Trophoblast cell (in vitro differentiated cells and primary cell): ENCODE results near the gene SAMD8.
"Not testable (repeated sequence)": the region's sequence is repeated elsewhere in the genome, so short reads cannot be mapped to it uniquely, and the experiment has no call there.

Experiments used
- DNase-seq, 2 donors: peaks; one replicate each; pipeline ENCODE4 v3.0.0-alpha.2; 2016
- H2AFZ ChIP-seq: 2 replicates; pipeline ENCODE4 v1.6.1; 2013; ENCODE audit warnings: low read length, moderate library complexity, mild to moderate bottlenecking; ENCODE audit not compliant: insufficient read depth, poor library complexity
- H2AK5ac ChIP-seq: 2 replicates; pipeline ENCODE4 v1.6.1; 2013; ENCODE audit warnings: mild to moderate bottlenecking, low read length
- H2BK120ac ChIP-seq: 2 replicates; pipeline ENCODE4 v1.6.1; 2013; ENCODE audit warnings: low read length, mild to moderate bottlenecking, moderate library complexity; ENCODE audit not compliant: insufficient read depth, poor library complexity
- H2BK12ac ChIP-seq: 2 replicates; pipeline ENCODE4 v1.6.1; 2013; ENCODE audit warnings: mild to moderate bottlenecking, low read length, moderate library complexity
- H2BK5ac ChIP-seq: 2 replicates; pipeline ENCODE4 v1.6.1; 2013; ENCODE audit warnings: low read length, low read depth, moderate library complexity, mild to moderate bottlenecking; ENCODE audit not compliant: poor library complexity
- H3K14ac ChIP-seq: 2 replicates; pipeline ENCODE4 v1.6.1; 2013; ENCODE audit warnings: mild to moderate bottlenecking, low read length
- H3K18ac ChIP-seq: 2 replicates; pipeline ENCODE4 v1.6.1; 2013; ENCODE audit warnings: mild to moderate bottlenecking, low read length
- H3K23ac ChIP-seq: 2 replicates; pipeline ENCODE4 v1.6.1; 2013; ENCODE audit warnings: low read length
- H3K27ac ChIP-seq: 2 replicates; pipeline ENCODE4 v1.5.1; 2013; ENCODE audit warnings: low read depth, mild to moderate bottlenecking, inconsistent platforms, low read length, moderate library complexity
- H3K27me3 ChIP-seq: 2 replicates; pipeline ENCODE4 v1.6.1; 2013; ENCODE audit warnings: inconsistent platforms, mild to moderate bottlenecking, low read length, moderate library complexity; ENCODE audit not compliant: insufficient read depth
- H3K36me3 ChIP-seq, 2 experiments: 1 replicate in 1 of 2; 2 replicates in 1 of 2; pipeline ENCODE4 v1.6.1; 2013; ENCODE audit warnings: low read length in 2 of 2, mild to moderate bottlenecking in 2 of 2, moderate library complexity in 1 of 2; ENCODE audit not compliant: insufficient read depth in 2 of 2, control insufficient read depth in 1 of 2
- H3K4ac ChIP-seq: 2 replicates; pipeline ENCODE4 v1.6.1; 2013; ENCODE audit warnings: low read depth, mild to moderate bottlenecking, low read length, moderate library complexity
- H3K4me1 ChIP-seq, 2 experiments: 1 replicate in 1 of 2; 2 replicates in 1 of 2; pipeline ENCODE4 v1.6.1; 2013; ENCODE audit warnings: low read length in 2 of 2, mild to moderate bottlenecking in 2 of 2, moderate library complexity in 1 of 2; ENCODE audit not compliant: insufficient read depth in 2 of 2, control insufficient read depth in 1 of 2
- H3K4me2 ChIP-seq: 2 replicates; pipeline ENCODE4 v1.6.1; 2013; ENCODE audit warnings: inconsistent platforms, mild to moderate bottlenecking, low read length, moderate library complexity
- H3K4me3 ChIP-seq: 2 replicates; pipeline ENCODE4 v1.5.1; 2013; ENCODE audit warnings: mild to moderate bottlenecking, low read depth, low read length, inconsistent platforms
- H3K79me1 ChIP-seq: one replicate; pipeline ENCODE4 v1.6.1; 2013; ENCODE audit warnings: low read length
- H3K79me2 ChIP-seq: 2 replicates; pipeline ENCODE4 v1.6.1; 2013; ENCODE audit warnings: low read length, mild to moderate bottlenecking; ENCODE audit not compliant: control insufficient read depth, insufficient read depth, poor library complexity
- H3K9ac ChIP-seq: 2 replicates; pipeline ENCODE4 v1.6.1; 2013; ENCODE audit warnings: mild to moderate bottlenecking, low read length
- H3K9me3 ChIP-seq: 2 replicates; pipeline ENCODE4 v1.6.1; 2013; ENCODE audit warnings: low read depth, mild to moderate bottlenecking, control low read depth, inconsistent platforms, low read length; ENCODE audit not compliant: insufficient read depth
- H4K12ac ChIP-seq: 2 replicates; pipeline ENCODE4 v1.6.1; 2013; ENCODE audit warnings: low read depth, mild to moderate bottlenecking, low read length, moderate library complexity
- H4K8ac ChIP-seq: 2 replicates; pipeline ENCODE4 v1.6.1; 2013; ENCODE audit warnings: low read depth, mild to moderate bottlenecking, low read length, moderate library complexity
- H4K91ac ChIP-seq: one replicate; pipeline ENCODE4 v1.6.1; 2013; ENCODE audit warnings: low read depth, mild to moderate bottlenecking, low read length, moderate library complexity
- WGBS: extraction: QIAGEN DNeasy Blood & Tissue Kit; methylation state at CpG from one replicate; pipeline ENCODE4 v1.1.7; 2013; ENCODE audit warnings: missing lambda C conversion rate; ENCODE audit not compliant: insufficient read length, insufficient coverage; ENCODE audit errors: extremely low coverage; 5-methylcytosine and 5-hydroxymethylcytosine counted together

SAMD8 gene

DNA sequence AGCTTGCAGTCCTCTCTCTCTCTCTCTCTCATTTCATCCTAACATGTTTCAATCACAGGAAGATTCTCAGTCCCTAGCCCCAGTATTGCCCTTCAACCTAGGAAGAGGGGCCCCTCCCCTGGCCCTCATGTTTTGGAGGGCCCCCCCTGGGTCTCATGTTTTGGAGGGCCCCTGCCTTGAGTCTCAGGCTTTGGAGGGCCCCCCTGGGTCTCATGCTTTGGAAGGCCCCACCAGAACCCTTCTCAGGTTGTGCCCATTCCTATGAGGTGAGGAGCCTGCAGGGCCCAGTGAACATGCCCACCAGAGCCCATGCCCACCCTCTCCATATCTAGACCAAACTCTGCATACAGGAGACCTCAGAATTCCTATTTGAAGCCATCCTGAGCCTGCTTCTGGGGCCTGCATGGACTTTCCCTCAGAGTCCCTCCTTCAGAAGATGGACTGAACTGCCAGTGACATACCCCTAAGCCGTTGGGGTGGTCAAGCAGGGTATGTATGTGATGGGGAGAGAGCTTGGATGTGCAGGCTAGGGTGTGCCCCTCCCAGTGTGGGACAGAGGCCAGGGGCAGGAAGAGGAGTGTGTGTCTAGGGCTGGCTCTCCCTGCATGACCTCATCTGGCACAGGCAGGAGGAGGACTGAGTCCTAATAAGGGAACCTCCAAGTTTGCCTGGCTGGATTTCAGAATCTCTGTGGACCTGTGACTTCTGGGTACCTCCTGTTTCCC lies 91.0 kb downstream of the SAMD8 start:
- H2BK12ac ChIP-seq: no peak overlapping the region
- H2AFZ ChIP-seq: no peak overlapping the region
- no peak overlapping the region for H3K4ac ChIP-seq
- H3K9ac ChIP-seq: no peak overlapping the region
- H3K4me2 ChIP-seq: no peak overlapping the region
- no peaks in the 10 kb centered on the region for H3K4me1 ChIP-seq
- no peak overlapping the region for H3K18ac ChIP-seq
- no peak overlapping the region for H3K14ac ChIP-seq
- no peak overlapping the region for H3K23ac ChIP-seq
- H3K4me3 ChIP-seq: no peak overlapping the region
- no peak overlapping the region for H2AK5ac ChIP-seq
- H2BK5ac ChIP-seq: no peak overlapping the region
- H3K27me3 ChIP-seq: no peaks in the 10 kb centered on the region
- H3K79me1 ChIP-seq: no peaks in the 10 kb centered on the region
- no peak overlapping the region for H2BK120ac ChIP-seq
- no peak for DNase-seq
- H4K91ac ChIP-seq: no peak overlapping the region
- H3K27ac ChIP-seq: no peak overlapping the region
- H3K79me2 ChIP-seq: no peaks in the 10 kb centered on the region
- WGBS: no CpG with 5 or more reads among the region's 1 CpG
- H4K8ac ChIP-seq: no peak overlapping the region
- no peak overlapping the region for H4K12ac ChIP-seq
- no peaks in the 10 kb centered on the region for H3K9me3 ChIP-seq
- H3K36me3 ChIP-seq: no peaks in the 10 kb centered on the region

GRCh38 chr10:75203046-75203620 lies 91.7 kb downstream of the SAMD8 start:
- H3K79me2 ChIP-seq, H2AK5ac ChIP-seq, H3K14ac ChIP-seq, H2BK120ac ChIP-seq, H2BK12ac ChIP-seq, H3K4me1 ChIP-seq, H3K79me1 ChIP-seq, H4K12ac ChIP-seq, H3K18ac ChIP-seq, H3K4ac ChIP-seq, H3K4me3 ChIP-seq, H3K27me3 ChIP-seq, H2AFZ ChIP-seq, H3K36me3 ChIP-seq, H4K91ac ChIP-seq, H2BK5ac ChIP-seq, H3K23ac ChIP-seq, DNase-seq, H3K9me3 ChIP-seq, H4K8ac ChIP-seq, H3K4me2 ChIP-seq, H3K9ac ChIP-seq, H3K27ac ChIP-seq: not testable (repeated sequence)
- no CpG with 5 or more reads among the region's 11 CpGs for WGBS

GRCh38 chr10:75203724-75204123 lies 92.3 kb downstream of the SAMD8 start:
- Histone ChIP-seq H3K4ac (no peak overlapping the region), H2BK12ac (no peak overlapping the region), H2BK120ac (no peak overlapping the region), H3K27me3 (no peaks in the 10 kb centered on the region), H3K18ac (no peak overlapping the region), H3K27ac (no peak overlapping the region), H3K4me2 (no peak overlapping the region), H3K79me1 (no peaks in the 10 kb centered on the region), H3K9ac (no peak overlapping the region), H3K23ac (no peak overlapping the region), H3K4me1 (peaks cover 0 to 3% of the 10 kb centered on the region in 2 experiments), H4K8ac (no peak overlapping the region), H3K14ac (no peak overlapping the region), H3K79me2 (no peaks in the 10 kb centered on the region), H3K36me3 (no peaks in the 10 kb centered on the region), H2AFZ (no peak overlapping the region), H4K12ac (no peak overlapping the region), H3K9me3 (no peaks in the 10 kb centered on the region), H4K91ac (no peak overlapping the region), H3K4me3 (no peak overlapping the region), H2BK5ac (no peak overlapping the region), H2AK5ac (no peak overlapping the region)
- no CpG with 5 or more reads among the region's 5 CpGs for WGBS
- no peak for DNase-seq

- no peak overlapping the region for H2BK120ac ChIP-seq
- H4K12ac ChIP-seq: no peak overlapping the region
- H4K91ac ChIP-seq: no peak overlapping the region
- no peak overlapping the region for H3K4me3 ChIP-seq
- H3K79me2 ChIP-seq: peaks cover 10% of the 10 kb centered on the region
- H2BK5ac ChIP-seq: no peak overlapping the region
- H3K4me2 ChIP-seq: no peak overlapping the region
- H3K36me3 ChIP-seq: no peaks in the 10 kb centered on the region
- H3K79me1 ChIP-seq: peaks cover 12% of the 10 kb centered on the region
- no CpG with 5 or more reads among the region's 2 CpGs for WGBS
- no peak overlapping the region for H2AFZ ChIP-seq
- H4K8ac ChIP-seq: no peak overlapping the region
- H2AK5ac ChIP-seq: no peak overlapping the region
- H3K4ac ChIP-seq: no peak overlapping the region
- H3K27me3 ChIP-seq: no peaks in the 10 kb centered on the region
- no peak overlapping the region for H3K18ac ChIP-seq
- H3K9me3 ChIP-seq: no peaks in the 10 kb centered on the region
- H3K27ac ChIP-seq: no peak overlapping the region
- DNase-seq: no peak
- H3K14ac ChIP-seq: no peak overlapping the region
- H3K9ac ChIP-seq: no peak overlapping the region
- peaks cover 5 to 9% of the 10 kb centered on the region in 2 experiments for H3K4me1 ChIP-seq
- H3K23ac ChIP-seq: no peak overlapping the region
- H2BK12ac ChIP-seq: no peak overlapping the region
These were observed 94.5 kb downstream of the SAMD8 start for GRCh38 chr10:75205908-75206307.
